BJ (cell line): ENCODE results near the gene RASSF5. TPM values are rescaled to one million over a fixed set of nuclear protein-coding genes. Genes with fewer than 3 reads are reported as not detected.

Experiments
- CTCF ChIA-PET: fragments of 350-600 bp; formaldehyde crosslinking; extraction: SDS; loops from one replicate; lab custom pipeline; 2021; ENCODE audit warnings: antibody characterized with exemption, inconsistent platforms; lab: Yijun Ruan, JAX
- POLR2A ChIA-PET: fragments of 300-600 bp; sonication (Branson Sonifier 250); formaldehyde crosslinking; extraction: SDS; loops from one replicate; lab custom pipeline; 2021; ENCODE audit warnings: antibody characterized with exemption; lab: Charles Lee
- DNase-seq: peaks from one replicate; pipeline ENCODE4 v3.0.0-alpha.2; 2011; ENCODE audit warnings: low read depth
- H3K27me3 ChIP-seq: 2 replicates; pipeline ENCODE4 v1.6.0; 2011; ENCODE audit warnings: low read length; ENCODE audit not compliant: control insufficient read depth, insufficient read depth
- H3K36me3 ChIP-seq: 2 replicates; pipeline ENCODE4 v1.5.1; 2011; ENCODE audit warnings: low read length; ENCODE audit not compliant: control insufficient read depth, insufficient read depth
- H3K4me3 ChIP-seq: 2 replicates; pipeline ENCODE4 v1.5.1; 2011; ENCODE audit warnings: low read depth, mild to moderate bottlenecking, control low read depth, low read length
- polyA plus RNA-seq: library from polyadenylated mRNA; depleted of rRNA; stranded (reverse); fragments of >200 nt; gene quantifications from 2 replicates; pipeline ENCODE4 v1.2.3, GENCODE V29; 2011
- TF ChIP-seq, protein P1 (sequence below): IDR thresholded peaks from 2 replicates; pipeline ENCODE4 v1.5.1; 2011; ENCODE audit warnings: low read depth, mild to moderate bottlenecking, control low read depth, inconsistent platforms, low read length, moderate library complexity; ENCODE audit not compliant: insufficient read depth

Gene RASSF5
- polyA plus RNA-seq, 1 experiment: 2.1 TPM

DNA sequence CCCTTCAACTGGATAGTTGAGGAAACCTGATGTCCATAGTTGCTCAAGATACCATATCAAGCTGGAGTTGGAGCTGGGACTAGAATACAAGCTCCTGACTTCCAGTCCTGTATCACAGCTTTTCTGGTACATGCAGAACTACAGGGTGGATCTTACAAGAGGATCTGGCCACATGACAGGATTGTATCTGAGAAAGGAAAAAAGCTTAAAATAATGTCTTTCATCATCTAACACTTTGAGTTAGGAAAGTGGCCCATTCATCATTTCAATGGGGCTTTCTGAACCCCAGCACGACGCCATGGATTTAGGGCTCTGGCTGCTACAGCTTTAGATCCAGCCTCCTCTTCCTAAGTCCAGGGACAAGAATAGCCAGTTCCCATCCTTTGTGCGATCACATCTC lies 46.9 kb downstream of the RASSF5 start:
- Histone ChIP-seq H3K27me3 (peaks cover 10% of the 10 kb centered on the region), H3K36me3 (no peaks in the 10 kb centered on the region), H3K4me3 (no peak overlapping the region)
- ChIA-PET CTCF (interaction anchor here (1.1 to 4.6 kb wide), 5 partner anchors 10 to 64 kb away, joined by 3 to 48 read pairs (median 6); no protein-coding TSS in a partner anchor), POLR2A (no interaction called here)
- no peak for DNase-seq
- TF ChIP-seq, protein P1, sequence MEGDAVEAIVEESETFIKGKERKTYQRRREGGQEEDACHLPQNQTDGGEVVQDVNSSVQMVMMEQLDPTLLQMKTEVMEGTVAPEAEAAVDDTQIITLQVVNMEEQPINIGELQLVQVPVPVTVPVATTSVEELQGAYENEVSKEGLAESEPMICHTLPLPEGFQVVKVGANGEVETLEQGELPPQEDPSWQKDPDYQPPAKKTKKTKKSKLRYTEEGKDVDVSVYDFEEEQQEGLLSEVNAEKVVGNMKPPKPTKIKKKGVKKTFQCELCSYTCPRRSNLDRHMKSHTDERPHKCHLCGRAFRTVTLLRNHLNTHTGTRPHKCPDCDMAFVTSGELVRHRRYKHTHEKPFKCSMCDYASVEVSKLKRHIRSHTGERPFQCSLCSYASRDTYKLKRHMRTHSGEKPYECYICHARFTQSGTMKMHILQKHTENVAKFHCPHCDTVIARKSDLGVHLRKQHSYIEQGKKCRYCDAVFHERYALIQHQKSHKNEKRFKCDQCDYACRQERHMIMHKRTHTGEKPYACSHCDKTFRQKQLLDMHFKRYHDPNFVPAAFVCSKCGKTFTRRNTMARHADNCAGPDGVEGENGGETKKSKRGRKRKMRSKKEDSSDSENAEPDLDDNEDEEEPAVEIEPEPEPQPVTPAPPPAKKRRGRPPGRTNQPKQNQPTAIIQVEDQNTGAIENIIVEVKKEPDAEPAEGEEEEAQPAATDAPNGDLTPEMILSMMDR: no peak

GRCh38 chr1:206554701-206555472 lies 47.6 kb downstream of the RASSF5 start:
- no peaks in the 10 kb centered on the region for H3K36me3 ChIP-seq
- POLR2A ChIA-PET: no interaction called here

DNA sequence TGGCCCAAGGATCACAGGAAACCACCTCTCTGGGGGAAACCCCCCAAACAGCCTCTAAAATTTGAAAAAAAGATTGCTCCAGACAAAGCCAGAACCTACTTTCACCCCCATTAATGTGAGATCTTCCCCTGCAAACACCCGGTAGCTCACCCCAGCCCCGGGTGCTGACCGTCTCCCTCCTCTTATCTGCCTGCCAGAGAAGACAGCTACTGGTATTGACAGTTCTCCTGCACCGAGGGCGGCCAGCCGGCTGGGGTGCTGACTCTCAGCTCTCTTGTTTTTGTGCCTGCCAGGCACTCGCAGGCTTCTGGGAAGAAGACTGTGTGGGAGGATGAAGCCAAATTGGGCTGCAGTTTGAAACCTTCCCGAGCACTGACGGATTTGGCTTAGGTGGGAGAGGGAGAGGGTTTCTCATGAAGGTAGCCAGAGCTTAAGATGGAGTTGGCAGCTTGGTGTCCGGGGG lies 48.2 kb downstream of the RASSF5 start:
- POLR2A ChIA-PET: no interaction called here
- no peak for DNase-seq
- TF ChIP-seq, protein P1: no peak
- Histone ChIP-seq H3K36me3 (no peaks in the 10 kb centered on the region), H3K4me3 (no peak overlapping the region), H3K27me3 (peaks cover 6% of the 10 kb centered on the region)
- CTCF ChIA-PET: interaction anchor here (1.1 to 4.6 kb wide), 5 partner anchors 11 to 65 kb away, joined by 3 to 48 read pairs (median 6); partner anchors contain the start of gene EIF2D

More at GRCh38 chr1:206554701-206555472, 47.6 kb downstream of the RASSF5 start:
- CTCF ChIA-PET: interaction anchor here (1.1 to 4.6 kb wide), 6 partner anchors 10 to 64 kb away, joined by 3 to 48 read pairs (median 5); partner anchors contain the start of gene EIF2D
- Histone ChIP-seq H3K4me3 (no peak overlapping the region), H3K27me3 (peaks cover 6% of the 10 kb centered on the region)
- TF ChIP-seq, protein P1: no peak
- no peak for DNase-seq

DNA sequence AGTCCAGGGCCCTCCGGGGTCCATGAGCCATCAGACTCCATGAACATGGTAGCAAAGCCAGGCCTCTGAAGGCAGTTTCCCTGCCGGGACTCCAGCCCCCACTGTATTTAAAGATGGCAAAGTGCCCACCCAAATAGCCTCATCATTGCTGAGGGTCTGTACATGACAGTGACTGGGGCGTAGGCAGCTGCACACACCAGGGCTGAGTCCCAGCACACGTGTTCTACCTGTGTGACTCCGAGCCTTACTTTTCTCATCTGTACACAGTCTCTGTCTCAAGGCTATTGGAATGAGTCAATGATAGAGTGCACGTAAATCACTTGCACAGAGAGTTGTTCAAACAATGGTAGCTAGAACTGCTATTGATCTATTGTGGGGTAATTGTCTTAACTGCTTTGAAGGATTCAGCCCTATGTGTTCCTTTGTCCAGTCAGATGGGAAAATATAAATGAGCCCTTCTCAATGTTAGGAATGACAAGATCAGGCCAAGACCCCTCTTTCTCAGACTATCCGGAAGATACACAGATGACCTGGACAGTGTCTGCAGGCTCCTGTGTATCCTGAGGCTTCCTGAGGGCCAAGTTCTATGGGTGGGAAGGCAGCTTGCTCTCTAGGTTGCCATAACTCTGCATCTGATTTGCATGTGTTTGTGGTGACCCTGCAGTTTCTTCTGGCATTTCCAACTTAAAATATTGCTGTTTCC lies 48.9 kb downstream of the RASSF5 start:
- no peak for DNase-seq
- POLR2A ChIA-PET: no interaction called here
- H3K36me3 ChIP-seq: no peaks in the 10 kb centered on the region

More for the DNA sequence above, 48.9 kb downstream of the RASSF5 start:
- Histone ChIP-seq H3K4me3 (no peak overlapping the region), H3K27me3 (peaks cover 4% of the 10 kb centered on the region)
- CTCF ChIA-PET: interaction anchor here (0.6 to 4.6 kb wide), 6 partner anchors 12 to 66 kb away, joined by 3 to 48 read pairs (median 4); partner anchors contain the start of gene EIF2D
- TF ChIP-seq, protein P1: no peak
